ENCODE data around the gene MYRIP.

MYRIP gene

GRCh38 chr3:39937874-39938273 is 128.5 kb downstream of the MYRIP start:
- Histone ChIP-seq H3K14ac (ENCODE audit: low read length in 2 of 2) (no peak overlapping the region), H3K18ac (ENCODE audit: low read depth in 1 of 2, low read length in 2 of 2) (no peak overlapping the region)
- no CpG with 5 or more reads among the region's 1 CpG for WGBS

GRCh38 chr3:39941931-39942330 is 132.5 kb downstream of the MYRIP start:
- Histone ChIP-seq H3K18ac (ENCODE audit: low read depth in 1 of 2, low read length in 2 of 2) (no peak overlapping the region), H4K91ac (ENCODE audit: low read length) (no peak overlapping the region), H2AK5ac (ENCODE audit: low read length, severe bottlenecking) (no peak overlapping the region), H4K8ac (ENCODE audit: low read length) (no peak overlapping the region), H3K4ac (ENCODE audit: low read depth in 1 of 2, low read length in 2 of 2) (no peak overlapping the region), H2BK15ac (ENCODE audit: low read depth, poor library complexity, severe bottlenecking) (no peak overlapping the region), H3K14ac (ENCODE audit: low read length in 2 of 2) (no peak overlapping the region), H2BK5ac (ENCODE audit: low read depth, low read length, poor library complexity, severe bottlenecking) (no peak overlapping the region), H3K79me1 (replicated peaks; ENCODE audit: low read length, poor library complexity, severe bottlenecking) (no peaks in the 10 kb centered on the region), H3K4me1 (ENCODE audit: control insufficient read depth, insufficient read depth, low read depth, low read length) (no peaks in the 10 kb centered on the region), H3K9ac (ENCODE audit: low read length) (no peak overlapping the region), H2AFZ (ENCODE audit: low read depth, low read length) (no peak overlapping the region), H3K4me3 (ENCODE audit: insufficient read depth in 1 of 2, low read depth in 1 of 2, low read length in 2 of 2) (no peak overlapping the region), H3K9me3 (ENCODE audit: control insufficient read depth, low read length) (no peaks in the 10 kb centered on the region), H2BK120ac (ENCODE audit: low read depth, low read length) (no peak overlapping the region), H3K27ac (ENCODE audit: low read length, poor library complexity, severe bottlenecking) (no peak overlapping the region), H3K4me2 (ENCODE audit: low read length, poor library complexity, severe bottlenecking) (no peak overlapping the region), H2BK12ac (ENCODE audit: low read length in 2 of 2) (no peak overlapping the region), H3K36me3 (ENCODE audit: control insufficient read depth in 1 of 2, insufficient read depth in 2 of 2, low read depth in 1 of 2, low read length in 2 of 2) (no peaks in the 10 kb centered on the region), H3K27me3 (ENCODE audit: control insufficient read depth in 1 of 2, insufficient read depth in 1 of 2, low read length in 2 of 2) (no peaks in the 10 kb centered on the region), H3K23ac (ENCODE audit: low read length in 2 of 2) (no peak overlapping the region)
- 80% methylated on average over 3 of the region's 5 CpGs for WGBS
- DNase-seq, result no peak

More at GRCh38 chr3:39937874-39938273, 128.5 kb downstream of the MYRIP start:
- H2BK12ac ChIP-seq (ENCODE audit: low read length in 2 of 2), result no peak overlapping the region
- H3K23ac ChIP-seq (ENCODE audit: low read length in 2 of 2), result no peak overlapping the region
- no peaks in the 10 kb centered on the region for H3K27me3 ChIP-seq (ENCODE audit: control insufficient read depth in 1 of 2, insufficient read depth in 1 of 2, low read length in 2 of 2)
- no peaks in the 10 kb centered on the region for H3K9me3 ChIP-seq (ENCODE audit: control insufficient read depth, low read length)
- no peak overlapping the region for H2BK15ac ChIP-seq (ENCODE audit: low read depth, poor library complexity, severe bottlenecking)
- no peak for DNase-seq
- H3K4ac ChIP-seq (ENCODE audit: low read depth in 1 of 2, low read length in 2 of 2), result no peak overlapping the region
- no peak overlapping the region for H4K91ac ChIP-seq (ENCODE audit: low read length)
- H2BK5ac ChIP-seq (ENCODE audit: low read depth, low read length, poor library complexity, severe bottlenecking), result no peak overlapping the region
- H3K27ac ChIP-seq (ENCODE audit: low read length, poor library complexity, severe bottlenecking), result no peak overlapping the region
- no peak overlapping the region for H4K8ac ChIP-seq (ENCODE audit: low read length)
- H2BK120ac ChIP-seq (ENCODE audit: low read depth, low read length), result no peak overlapping the region
- H3K4me1 ChIP-seq (ENCODE audit: control insufficient read depth, insufficient read depth, low read depth, low read length), result no peaks in the 10 kb centered on the region
- H2AFZ ChIP-seq (ENCODE audit: low read depth, low read length), result no peak overlapping the region
- H3K4me3 ChIP-seq (ENCODE audit: insufficient read depth in 1 of 2, low read depth in 1 of 2, low read length in 2 of 2), result no peak overlapping the region
- no peaks in the 10 kb centered on the region for H3K36me3 ChIP-seq (ENCODE audit: control insufficient read depth in 1 of 2, insufficient read depth in 2 of 2, low read depth in 1 of 2, low read length in 2 of 2)
- no peak overlapping the region for H2AK5ac ChIP-seq (ENCODE audit: low read length, severe bottlenecking)
- no peak overlapping the region for H3K9ac ChIP-seq (ENCODE audit: low read length)
- no peaks in the 10 kb centered on the region for H3K79me1 ChIP-seq (replicated peaks; ENCODE audit: low read length, poor library complexity, severe bottlenecking)
- no peak overlapping the region for H3K4me2 ChIP-seq (ENCODE audit: low read length, poor library complexity, severe bottlenecking)

GRCh38 chr3:39960515-39961191 is 151.2 kb downstream of the MYRIP start:
- no peak overlapping the region for H3K27ac ChIP-seq (ENCODE audit: low read length, poor library complexity, severe bottlenecking)
- H4K91ac ChIP-seq (ENCODE audit: low read length), result no peak overlapping the region
- H3K4me3 ChIP-seq (ENCODE audit: insufficient read depth in 1 of 2, low read depth in 1 of 2, low read length in 2 of 2), result no peak overlapping the region
- H3K4me1 ChIP-seq (ENCODE audit: control insufficient read depth, insufficient read depth, low read depth, low read length), result no peaks in the 10 kb centered on the region
- no peak overlapping the region for H2BK5ac ChIP-seq (ENCODE audit: low read depth, low read length, poor library complexity, severe bottlenecking)
- no peaks in the 10 kb centered on the region for H3K9me3 ChIP-seq (ENCODE audit: control insufficient read depth, low read length)
- 89% methylated on average over 2 of the region's 5 CpGs for WGBS
- H3K79me1 ChIP-seq (replicated peaks; ENCODE audit: low read length, poor library complexity, severe bottlenecking), result no peaks in the 10 kb centered on the region
- H3K4me2 ChIP-seq (ENCODE audit: low read length, poor library complexity, severe bottlenecking), result no peak overlapping the region
- H3K36me3 ChIP-seq (ENCODE audit: control insufficient read depth in 1 of 2, insufficient read depth in 2 of 2, low read depth in 1 of 2, low read length in 2 of 2), result no peaks in the 10 kb centered on the region
- no peak overlapping the region for H3K14ac ChIP-seq (ENCODE audit: low read length in 2 of 2)
- no peak overlapping the region for H2AFZ ChIP-seq (ENCODE audit: low read depth, low read length)
- no peak overlapping the region for H2BK120ac ChIP-seq (ENCODE audit: low read depth, low read length)
- no peak overlapping the region for H2BK12ac ChIP-seq (ENCODE audit: low read length in 2 of 2)
- no peaks in the 10 kb centered on the region for H3K27me3 ChIP-seq (ENCODE audit: control insufficient read depth in 1 of 2, insufficient read depth in 1 of 2, low read length in 2 of 2)
- H3K23ac ChIP-seq (ENCODE audit: low read length in 2 of 2), result no peak overlapping the region
- H3K9ac ChIP-seq (ENCODE audit: low read length), result no peak overlapping the region
- DNase-seq, result no peak
- no peak overlapping the region for H3K4ac ChIP-seq (ENCODE audit: low read depth in 1 of 2, low read length in 2 of 2)
- no peak overlapping the region for H2AK5ac ChIP-seq (ENCODE audit: low read length, severe bottlenecking)
- H2BK15ac ChIP-seq (ENCODE audit: low read depth, poor library complexity, severe bottlenecking), result no peak overlapping the region
- no peak overlapping the region for H3K18ac ChIP-seq (ENCODE audit: low read depth in 1 of 2, low read length in 2 of 2)
- no peak overlapping the region for H4K8ac ChIP-seq (ENCODE audit: low read length)

- Histone ChIP-seq H3K27ac (ENCODE audit: low read length, poor library complexity, severe bottlenecking) (no peak overlapping the region), H4K91ac (ENCODE audit: low read length) (no peak overlapping the region), H3K36me3 (ENCODE audit: control insufficient read depth in 1 of 2, insufficient read depth in 2 of 2, low read depth in 1 of 2, low read length in 2 of 2) (no peaks in the 10 kb centered on the region), H2BK5ac (ENCODE audit: low read depth, low read length, poor library complexity, severe bottlenecking) (no peak overlapping the region), H3K18ac (ENCODE audit: low read depth in 1 of 2, low read length in 2 of 2) (no peak overlapping the region), H3K4me3 (ENCODE audit: insufficient read depth in 1 of 2, low read depth in 1 of 2, low read length in 2 of 2) (no peak overlapping the region), H3K4me2 (ENCODE audit: low read length, poor library complexity, severe bottlenecking) (no peak overlapping the region), H3K9ac (ENCODE audit: low read length) (no peak overlapping the region), H3K23ac (ENCODE audit: low read length in 2 of 2) (no peak overlapping the region), H4K8ac (ENCODE audit: low read length) (no peak overlapping the region), H3K9me3 (ENCODE audit: control insufficient read depth, low read length) (no peaks in the 10 kb centered on the region), H2BK12ac (ENCODE audit: low read length in 2 of 2) (no peak overlapping the region), H3K4ac (ENCODE audit: low read depth in 1 of 2, low read length in 2 of 2) (no peak overlapping the region), H2BK120ac (ENCODE audit: low read depth, low read length) (no peak overlapping the region), H3K4me1 (ENCODE audit: control insufficient read depth, insufficient read depth, low read depth, low read length) (no peaks in the 10 kb centered on the region), H2AFZ (ENCODE audit: low read depth, low read length) (no peak overlapping the region), H3K27me3 (ENCODE audit: control insufficient read depth in 1 of 2, insufficient read depth in 1 of 2, low read length in 2 of 2) (no peaks in the 10 kb centered on the region), H2BK15ac (ENCODE audit: low read depth, poor library complexity, severe bottlenecking) (no peak overlapping the region), H3K79me1 (replicated peaks; ENCODE audit: low read length, poor library complexity, severe bottlenecking) (no peaks in the 10 kb centered on the region), H2AK5ac (ENCODE audit: low read length, severe bottlenecking) (no peak overlapping the region), H3K14ac (ENCODE audit: low read length in 2 of 2) (no peak overlapping the region)
- 86% methylated on average over 3 of the region's 4 CpGs for whole genome bisulfite sequencing
- DNase-seq, result no peak
Observed at GRCh38 chr3:39961230-39961629, 151.8 kb downstream of the MYRIP start.
